Astrocyte (in vitro differentiated cells and primary cell): ENCODE data around the gene UBE2G1. TPM values are rescaled to one million over a fixed set of nuclear protein-coding genes. Genes with fewer than 3 reads are reported as not detected.

Experiments used
- DNase-seq: peaks from one replicate; pipeline ENCODE4 v3.0.0-alpha.2; 2010; ENCODE audit warnings: low read depth
- FAIRE-seq: peaks from 2 replicates; lab custom pipeline; 2011; peaks lifted over from hg19 to GRCh38; lab: Jason Lieb, UNC
- H2AFZ ChIP-seq: 2 replicates; pipeline ENCODE4 v1.6.0; 2012; ENCODE audit warnings: low read depth, low read length, inconsistent platforms
- H3K27ac ChIP-seq: 2 replicates; pipeline ENCODE4 v1.5.1; 2011; ENCODE audit warnings: low read depth, low read length, inconsistent platforms
- H3K27me3 ChIP-seq: 2 replicates; pipeline ENCODE4 v1.6.0; 2011; ENCODE audit warnings: low read length, inconsistent platforms; ENCODE audit not compliant: insufficient read depth
- H3K36me3 ChIP-seq: 2 replicates; pipeline ENCODE4 v1.5.1; 2011; ENCODE audit warnings: low read length, inconsistent platforms; ENCODE audit not compliant: insufficient read depth
- H3K4me1 ChIP-seq: 2 replicates; pipeline ENCODE4 v1.5.1; 2011; ENCODE audit warnings: low read length, inconsistent platforms; ENCODE audit not compliant: insufficient read depth
- H3K4me2 ChIP-seq: 2 replicates; pipeline ENCODE4 v1.6.0; 2012; ENCODE audit warnings: low read length, inconsistent platforms
- H3K4me3 ChIP-seq: 2 replicates; pipeline ENCODE4 v1.5.1; 2011; ENCODE audit warnings: low read depth, mild to moderate bottlenecking, low read length, inconsistent platforms; ENCODE audit not compliant: insufficient read depth
- H3K79me2 ChIP-seq: 2 replicates; pipeline ENCODE4 v1.6.0; 2012; ENCODE audit warnings: mild to moderate bottlenecking, low read length, inconsistent platforms; ENCODE audit not compliant: insufficient read depth
- H3K9ac ChIP-seq: 2 replicates; pipeline ENCODE4 v1.6.0; 2012; ENCODE audit warnings: mild to moderate bottlenecking, low read length, inconsistent platforms
- H3K9me3 ChIP-seq: 2 replicates; pipeline ENCODE4 v1.5.1; 2012; ENCODE audit warnings: low read depth, mild to moderate bottlenecking, low read length, inconsistent platforms; ENCODE audit not compliant: insufficient read depth
- H4K20me1 ChIP-seq: 2 replicates; pipeline ENCODE4 v1.6.0; 2012; ENCODE audit warnings: low read length, inconsistent platforms; ENCODE audit not compliant: insufficient read depth
- H3K27ac Mint-ChIP-seq: one replicate; pipeline ENCODE4 v1.8.0; 2021; ENCODE audit warnings: mild to moderate bottlenecking, mixed read lengths; ENCODE audit not compliant: unreplicated experiment
- H3K27me3 Mint-ChIP-seq: one replicate; pipeline ENCODE4 v1.8.0; 2021; ENCODE audit warnings: low read depth, mixed read lengths; ENCODE audit not compliant: unreplicated experiment
- H3K36me3 Mint-ChIP-seq: one replicate; pipeline ENCODE4 v1.8.0; 2021; ENCODE audit warnings: low read depth, mixed read lengths; ENCODE audit not compliant: unreplicated experiment
- H3K4me1 Mint-ChIP-seq: one replicate; pipeline ENCODE4 v1.8.0; 2021; ENCODE audit warnings: low read depth, mixed read lengths; ENCODE audit not compliant: unreplicated experiment
- H3K4me3 Mint-ChIP-seq: one replicate; pipeline ENCODE4 v1.8.0; 2021; ENCODE audit warnings: mild to moderate bottlenecking, moderate library complexity, mixed read lengths; ENCODE audit not compliant: unreplicated experiment
- H3K9me3 Mint-ChIP-seq: one replicate; pipeline ENCODE4 v1.8.0; 2021; ENCODE audit warnings: mild to moderate bottlenecking, mixed read lengths; ENCODE audit not compliant: unreplicated experiment
- CTCF ChIP-seq: IDR thresholded peaks from 2 replicates; pipeline ENCODE4 v1.5.1; 2011; ENCODE audit warnings: low read depth, mild to moderate bottlenecking, inconsistent platforms, low read length, moderate library complexity; ENCODE audit not compliant: insufficient read depth
- EZH2 ChIP-seq: IDR thresholded peaks from 2 replicates; pipeline ENCODE4 v1.6.1; 2012; ENCODE audit warnings: mild to moderate bottlenecking, low read length, inconsistent platforms; ENCODE audit not compliant: insufficient read depth
- total RNA-seq: library from RNA; stranded (reverse); gene quantifications from 2 replicates; pipeline ENCODE4 v1.2.1, GENCODE V29; 2021

UBE2G1 gene
- total RNA-seq, 1 donor from 2014 or later = 123 TPM

DNA sequence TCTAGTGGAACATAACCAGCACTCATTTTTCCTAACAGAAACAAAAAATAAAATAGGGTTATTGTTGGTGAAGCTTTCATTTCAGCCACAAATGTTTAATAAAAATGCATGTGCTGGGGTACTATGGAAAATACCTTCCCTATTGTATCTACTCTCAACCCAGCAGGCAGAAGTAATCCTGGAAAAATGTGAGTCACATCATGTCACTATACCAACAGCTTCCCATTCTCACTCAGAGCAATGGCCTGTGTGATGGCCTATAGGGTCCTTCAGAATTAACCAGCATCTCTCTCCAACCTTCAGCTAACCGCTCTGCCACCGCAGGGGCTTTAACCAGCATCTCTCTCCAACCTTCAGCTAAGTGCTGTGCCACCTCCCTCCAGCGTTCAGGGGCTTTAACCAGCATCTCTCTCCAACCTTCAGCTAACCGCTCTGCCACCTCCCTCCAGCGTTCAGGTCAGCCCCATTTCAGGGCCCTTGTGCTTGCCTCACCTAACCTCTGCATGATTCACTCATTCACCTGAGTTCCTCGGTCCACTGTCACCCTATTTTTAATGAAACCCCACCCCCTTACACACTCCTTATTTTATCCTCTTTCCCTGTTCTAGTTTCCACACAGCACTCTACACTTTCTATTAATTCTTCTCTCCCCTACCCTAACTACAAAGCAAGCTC is 34.0 kb downstream of the UBE2G1 start:
- H3K36me3 Mint-ChIP-seq = peaks cover 5% of the 10 kb centered on the region
- H3K27ac Mint-ChIP-seq = peak overlapping the region; percentile 13
- H3K4me1 ChIP-seq = peaks cover 26% of the 10 kb centered on the region
- peaks cover 29% of the 10 kb centered on the region for H3K4me1 Mint-ChIP-seq
- no peak overlapping the region for H3K4me3 ChIP-seq
- H4K20me1 ChIP-seq = peaks cover 68% of the 10 kb centered on the region
- peak overlapping the region; percentile 38 for H3K27ac ChIP-seq
- peaks cover 97% of the 10 kb centered on the region for H3K79me2 ChIP-seq
- FAIRE-seq = no peak
- DNase-seq = no peak
- no peaks in the 10 kb centered on the region for H3K27me3 Mint-ChIP-seq
- peaks cover 4% of the 10 kb centered on the region for H3K36me3 ChIP-seq
- H3K4me2 ChIP-seq = peak overlapping the region; percentile 26
- no peaks in the 10 kb centered on the region for H3K9me3 ChIP-seq
- no peaks in the 10 kb centered on the region for H3K9me3 Mint-ChIP-seq
- no peak for TF ChIP-seq EZH2
- no peak for TF ChIP-seq CTCF
- no peaks in the 10 kb centered on the region for H3K27me3 ChIP-seq
- no peak overlapping the region for H2AFZ ChIP-seq
- no peak overlapping the region for H3K9ac ChIP-seq
- H3K4me3 Mint-ChIP-seq = no peak overlapping the region

GRCh38 chr17:4331614-4332013 is 34.9 kb downstream of the UBE2G1 start:
- Mint-ChIP-seq H3K36me3 (peaks cover 6% of the 10 kb centered on the region), H3K27ac (no peak overlapping the region), H3K27me3 (no peaks in the 10 kb centered on the region), H3K9me3 (no peaks in the 10 kb centered on the region), H3K4me3 (no peak overlapping the region), H3K4me1 (peaks cover 28% of the 10 kb centered on the region)
- H4K20me1 ChIP-seq = peaks cover 66% of the 10 kb centered on the region
- H3K27ac ChIP-seq = peak overlapping the region; percentile 38
- H3K9ac ChIP-seq = no peak overlapping the region
- DNase-seq (no peak), FAIRE-seq (no peak)
- peaks cover 97% of the 10 kb centered on the region for H3K79me2 ChIP-seq
- H3K27me3 ChIP-seq = no peaks in the 10 kb centered on the region
- no peak for TF ChIP-seq CTCF
- TF ChIP-seq EZH2 = no peak
- no peaks in the 10 kb centered on the region for H3K9me3 ChIP-seq
- H3K4me1 ChIP-seq = peaks cover 30% of the 10 kb centered on the region
- no peak overlapping the region for H3K4me3 ChIP-seq
- H3K36me3 ChIP-seq = peaks cover 4% of the 10 kb centered on the region
- no peak overlapping the region for H2AFZ ChIP-seq
- H3K4me2 ChIP-seq = no peak overlapping the region

- Histone ChIP-seq H4K20me1 (peaks cover 60% of the 10 kb centered on the region), H3K4me1 (peaks cover 30% of the 10 kb centered on the region), H3K9ac (peak overlapping the region; percentile 0), H3K27ac (peak overlapping the region; percentile 82), H3K4me3 (no peak overlapping the region), H2AFZ (no peak overlapping the region), H3K27me3 (no peaks in the 10 kb centered on the region), H3K9me3 (no peaks in the 10 kb centered on the region), H3K4me2 (peak overlapping the region; percentile 35), H3K36me3 (peaks cover 4% of the 10 kb centered on the region), H3K79me2 (peaks cover 97% of the 10 kb centered on the region)
- FAIRE-seq (peak; percentile 92), DNase-seq (peak; percentile 98)
- peaks cover 2% of the 10 kb centered on the region for H3K9me3 Mint-ChIP-seq
- TF ChIP-seq CTCF = no peak
- TF ChIP-seq EZH2 = no peak
- peak overlapping the region; percentile 88 for H3K27ac Mint-ChIP-seq
- no peaks in the 10 kb centered on the region for H3K27me3 Mint-ChIP-seq
- peaks cover 8% of the 10 kb centered on the region for H3K36me3 Mint-ChIP-seq
- peaks cover 28% of the 10 kb centered on the region for H3K4me1 Mint-ChIP-seq
- H3K4me3 Mint-ChIP-seq = peak overlapping the region; percentile 25
These were observed 36.6 kb downstream of the UBE2G1 start for GRCh38 chr17:4329838-4330237.
